Activated CD8-positive, alpha-beta memory T cell treated with anti-CD3 and anti-CD28 coated beads, Interleukin-2, amount 50 U/mL, for 24 hours (primary cell): ENCODE data around the gene SMARCD1.
"Not testable (repeated sequence)": the region's sequence is repeated elsewhere in the genome, so short reads cannot be mapped to it uniquely, and the experiment has no call there.

Source experiments
- DNase-seq: peaks from one replicate; pipeline ENCODE4 v3.0.0-alpha.2; 2020; ENCODE audit errors: extremely low read depth

SMARCD1 gene

GRCh38 chr12:50142993-50143392 is 57.9 kb downstream of the SMARCD1 start:
- no peak for DNase-seq

GRCh38 chr12:50145439-50145838 is 60.3 kb downstream of the SMARCD1 start:
- DNase-seq: no peak

GRCh38 chr12:50147281-50147680 is 62.1 kb downstream of the SMARCD1 start:
- no peak for DNase-seq

- DNase-seq: not testable (repeated sequence)
Measured at GRCh38 chr12:50148011-50148410, 62.9 kb downstream of the SMARCD1 start.

- no peak for DNase-seq
Measured at GRCh38 chr12:50149311-50149710, 64.2 kb downstream of the SMARCD1 start.
